WI38 (cell line): ENCODE measurements around the gene BMPR1A.
"Not testable (repeated sequence)": the region's sequence is repeated elsewhere in the genome, so short reads cannot be mapped to it uniquely, and the experiment has no call there.

ENCODE experiments used
- H3K4me3 ChIP-seq: 2 replicates; pipeline ENCODE4 v1.5.1; 2011; ENCODE audit warnings: low read depth, mild to moderate bottlenecking, control low read depth, low read length
- TF ChIP-seq, protein P1 (sequence below): IDR thresholded peaks from 2 replicates; pipeline ENCODE4 v1.5.1; 2012; ENCODE audit warnings: low read depth, mild to moderate bottlenecking, control low read depth, low read length

Gene BMPR1A

DNA sequence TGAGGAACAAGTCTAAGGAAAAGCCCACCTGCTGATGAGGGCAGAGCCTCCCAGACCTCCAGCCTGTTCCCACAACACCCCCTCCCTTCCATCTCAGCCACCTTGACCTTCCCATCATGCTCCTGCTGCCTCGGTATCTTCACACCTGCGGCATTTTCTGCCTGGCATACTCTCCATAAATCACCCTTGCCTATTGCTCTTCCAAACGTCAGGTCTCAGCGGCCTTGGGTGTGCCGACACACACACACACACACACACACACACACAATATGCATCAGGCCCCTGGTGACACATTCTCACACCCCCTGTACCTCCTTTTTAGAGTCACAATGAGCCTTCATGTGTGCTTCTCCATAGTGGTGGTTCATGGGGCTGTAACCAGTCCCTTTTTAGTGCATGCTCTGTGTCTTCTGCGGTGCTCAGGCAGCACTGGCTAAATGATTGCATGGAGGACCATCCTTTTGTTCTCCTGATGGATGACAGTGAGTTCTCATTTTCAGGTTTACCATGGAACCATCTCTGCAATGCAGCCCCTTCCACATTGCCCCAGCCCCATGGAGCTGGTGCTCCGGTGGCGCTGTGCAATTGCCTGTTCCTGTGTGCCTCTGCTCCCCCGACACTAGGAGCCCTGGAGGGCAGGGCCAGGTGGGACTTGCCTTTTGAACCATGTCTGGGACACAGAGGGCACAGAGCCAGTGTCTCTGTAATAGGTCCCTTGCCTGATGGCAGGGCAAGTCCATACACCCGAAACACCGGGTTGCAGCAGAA, 216.4 kb downstream of the BMPR1A start:
- TF ChIP-seq, protein P1, sequence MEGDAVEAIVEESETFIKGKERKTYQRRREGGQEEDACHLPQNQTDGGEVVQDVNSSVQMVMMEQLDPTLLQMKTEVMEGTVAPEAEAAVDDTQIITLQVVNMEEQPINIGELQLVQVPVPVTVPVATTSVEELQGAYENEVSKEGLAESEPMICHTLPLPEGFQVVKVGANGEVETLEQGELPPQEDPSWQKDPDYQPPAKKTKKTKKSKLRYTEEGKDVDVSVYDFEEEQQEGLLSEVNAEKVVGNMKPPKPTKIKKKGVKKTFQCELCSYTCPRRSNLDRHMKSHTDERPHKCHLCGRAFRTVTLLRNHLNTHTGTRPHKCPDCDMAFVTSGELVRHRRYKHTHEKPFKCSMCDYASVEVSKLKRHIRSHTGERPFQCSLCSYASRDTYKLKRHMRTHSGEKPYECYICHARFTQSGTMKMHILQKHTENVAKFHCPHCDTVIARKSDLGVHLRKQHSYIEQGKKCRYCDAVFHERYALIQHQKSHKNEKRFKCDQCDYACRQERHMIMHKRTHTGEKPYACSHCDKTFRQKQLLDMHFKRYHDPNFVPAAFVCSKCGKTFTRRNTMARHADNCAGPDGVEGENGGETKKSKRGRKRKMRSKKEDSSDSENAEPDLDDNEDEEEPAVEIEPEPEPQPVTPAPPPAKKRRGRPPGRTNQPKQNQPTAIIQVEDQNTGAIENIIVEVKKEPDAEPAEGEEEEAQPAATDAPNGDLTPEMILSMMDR: no peak
- H3K4me3 ChIP-seq: no peak overlapping the region

DNA sequence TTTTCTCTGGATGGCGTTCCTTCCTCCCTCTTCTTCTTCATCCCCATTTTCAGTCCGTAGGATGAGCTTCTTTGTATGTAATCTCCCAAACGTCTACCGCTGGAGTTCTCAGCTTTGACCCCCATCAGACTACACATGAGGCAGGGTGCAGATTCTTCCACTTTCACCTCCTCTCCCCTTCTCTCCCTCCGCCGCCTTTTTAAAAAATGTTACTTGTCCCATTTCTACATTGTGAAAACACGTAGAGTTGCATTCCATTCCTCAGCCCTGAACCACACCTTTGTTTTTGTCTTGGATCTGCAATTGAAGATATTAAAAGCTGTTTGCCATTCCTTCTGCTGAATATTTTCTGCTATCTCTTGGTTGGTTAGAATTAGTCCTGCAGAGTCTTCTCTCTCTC, 218.1 kb downstream of the BMPR1A start:
- no peak overlapping the region for H3K4me3 ChIP-seq
- TF ChIP-seq, protein P1: no peak

DNA sequence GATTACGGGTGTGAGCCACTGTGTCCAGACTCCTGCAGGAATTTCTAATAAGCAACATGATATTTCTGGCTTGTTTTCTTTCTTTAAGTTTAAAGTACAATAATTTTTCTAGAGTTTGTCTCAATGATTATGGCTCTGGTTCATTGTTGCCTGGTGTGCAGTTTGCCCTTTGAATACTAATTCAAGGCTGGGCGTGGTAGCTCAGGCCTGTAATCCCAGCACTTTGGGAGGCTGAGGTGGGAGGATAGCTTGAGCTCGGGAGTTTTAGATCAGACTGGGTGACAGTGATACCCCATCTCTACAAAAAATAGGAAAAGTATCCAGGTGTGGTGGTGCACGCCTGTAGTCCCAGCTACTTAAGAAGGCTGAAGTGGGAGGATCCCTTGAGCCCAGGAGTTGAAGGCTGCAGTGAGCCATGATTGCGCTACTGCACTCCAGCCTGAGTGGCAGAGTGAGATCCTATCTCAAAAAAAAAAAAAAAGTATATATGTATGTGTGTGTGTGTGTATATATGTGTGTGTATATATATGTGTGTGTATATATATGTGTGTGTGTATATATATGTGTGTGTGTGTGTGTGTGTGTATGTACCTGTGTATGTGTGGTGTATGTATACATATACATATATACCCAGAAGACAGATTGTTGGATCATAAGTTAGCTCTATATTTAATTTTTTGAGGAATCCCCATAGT, 220.1 kb downstream of the BMPR1A start:
- H3K4me3 ChIP-seq: no peak overlapping the region
- TF ChIP-seq, protein P1: no peak

DNA sequence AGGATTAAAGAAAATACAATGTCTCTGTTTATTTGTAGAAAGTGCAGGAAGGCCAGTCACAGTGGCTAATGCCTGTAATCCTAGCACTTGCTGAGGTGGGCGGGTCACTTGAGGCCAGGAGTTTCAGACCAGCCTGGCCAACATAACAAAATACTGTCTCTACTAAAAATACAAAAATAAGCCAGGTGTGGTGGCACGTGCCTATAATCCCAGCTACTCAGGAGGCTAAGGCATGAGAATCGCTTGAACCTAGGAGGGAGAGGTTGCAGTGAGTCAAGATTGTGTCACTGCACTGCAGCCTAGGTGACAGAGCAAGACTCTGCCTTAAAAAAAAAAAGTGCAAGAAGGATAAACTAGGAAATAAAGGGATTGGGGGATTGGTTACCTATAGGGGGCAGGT, 222.0 kb downstream of the BMPR1A start:
- H3K4me3 ChIP-seq: not testable (repeated sequence)

DNA sequence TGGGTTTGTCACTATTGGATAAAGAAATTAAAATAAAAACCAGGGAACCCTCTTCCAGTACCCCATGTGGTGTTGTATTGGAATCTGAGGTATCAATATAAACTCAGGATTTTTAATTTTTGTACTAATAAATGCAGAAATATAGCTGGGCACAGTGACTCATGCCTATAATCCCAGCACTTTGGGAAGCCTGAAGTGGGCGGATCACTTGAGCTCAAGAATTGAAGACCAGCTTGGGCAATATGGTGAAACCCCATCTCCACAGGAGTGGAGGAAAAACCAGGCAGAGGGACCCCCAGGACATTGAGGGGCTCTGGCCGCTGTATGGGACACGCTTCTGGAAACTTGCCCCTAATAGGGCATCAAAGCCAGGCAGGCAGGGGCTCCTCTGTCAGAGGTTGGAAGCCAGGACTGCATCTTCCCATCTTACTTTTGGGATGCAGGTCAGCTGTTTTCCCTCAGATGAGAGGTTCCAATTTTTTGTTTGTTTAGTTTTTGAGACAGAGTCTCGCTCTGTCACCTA, 222.9 kb downstream of the BMPR1A start:
- TF ChIP-seq, protein P1: no peak
- no peak overlapping the region for H3K4me3 ChIP-seq

DNA sequence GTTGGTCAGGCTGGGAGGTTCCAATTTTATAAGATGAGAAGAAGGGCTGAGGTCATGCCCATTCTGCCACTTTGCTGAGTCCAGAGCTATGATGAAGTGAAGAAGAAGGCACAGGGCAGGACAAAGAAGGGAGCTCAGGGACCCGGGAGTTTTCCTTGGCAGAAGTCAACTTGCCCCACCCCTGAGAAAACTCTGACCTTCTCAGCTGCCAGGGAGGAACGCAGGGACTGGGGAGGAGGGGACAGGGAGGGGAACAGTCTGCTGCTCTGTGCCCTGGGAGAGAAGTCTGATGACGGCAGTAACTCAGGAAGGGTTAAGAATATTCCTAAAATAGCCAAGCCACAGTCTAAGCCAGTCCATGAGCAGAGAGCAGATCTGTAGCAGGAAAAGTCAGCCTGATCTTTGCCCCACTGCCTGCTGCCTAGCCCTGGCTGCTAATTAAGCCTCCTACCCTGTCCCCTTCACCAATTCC, 223.6 kb downstream of the BMPR1A start:
- no peak overlapping the region for H3K4me3 ChIP-seq
- TF ChIP-seq, protein P1: no peak

DNA sequence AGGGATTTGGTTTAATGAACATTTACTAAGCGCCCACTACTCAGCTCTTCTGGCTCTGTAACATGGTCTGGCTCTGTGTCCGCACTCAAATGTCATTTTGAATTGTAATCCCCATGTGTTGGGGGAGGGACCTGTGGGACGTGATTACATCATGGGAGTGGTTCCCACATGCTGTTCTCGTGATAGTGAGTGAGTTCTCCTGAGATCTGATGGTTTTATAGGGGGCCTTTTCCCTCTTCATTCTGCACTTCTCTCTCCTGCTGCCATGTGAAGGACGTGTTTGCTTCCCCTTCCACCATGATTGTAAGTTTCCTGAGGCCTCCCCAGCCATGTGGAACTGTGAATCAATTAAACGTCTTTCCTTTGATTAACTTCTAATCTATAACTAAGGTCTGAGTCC, 224.6 kb downstream of the BMPR1A start:
- not testable (repeated sequence) for H3K4me3 ChIP-seq

DNA sequence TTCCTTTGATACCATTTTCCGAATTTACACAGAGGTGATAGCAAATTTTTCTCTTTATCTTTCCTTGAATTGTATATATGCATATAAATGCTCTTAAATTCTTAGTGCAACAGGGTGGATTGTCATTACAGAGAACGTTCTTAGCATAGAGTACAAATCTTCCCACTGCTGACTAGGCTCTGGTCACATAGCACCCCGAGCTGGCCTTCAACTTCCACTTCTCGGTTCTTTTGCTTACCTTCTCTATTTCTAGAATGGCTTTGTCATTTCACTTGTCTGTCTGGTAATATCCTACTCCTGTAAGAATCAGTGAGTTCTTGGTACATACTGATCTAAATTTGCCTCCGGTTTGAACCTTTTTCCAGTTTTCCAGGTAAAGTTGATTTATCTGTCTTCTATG, 225.3 kb downstream of the BMPR1A start:
- TF ChIP-seq, protein P1: no peak
- H3K4me3 ChIP-seq: no peak overlapping the region
